ENCODE results near the gene PARD6B. TPM values are rescaled to one million over a fixed set of nuclear protein-coding genes. Genes with fewer than 3 reads are reported as not detected.

The PARD6B gene
- total and polyA plus RNA-seq, 2 of the 13 experiments (the other 11 are each of a cell fraction or from before 2014, with no cell fraction given), result 6.9 to 22.2 TPM

- TF ChIP-seq, protein P1, sequence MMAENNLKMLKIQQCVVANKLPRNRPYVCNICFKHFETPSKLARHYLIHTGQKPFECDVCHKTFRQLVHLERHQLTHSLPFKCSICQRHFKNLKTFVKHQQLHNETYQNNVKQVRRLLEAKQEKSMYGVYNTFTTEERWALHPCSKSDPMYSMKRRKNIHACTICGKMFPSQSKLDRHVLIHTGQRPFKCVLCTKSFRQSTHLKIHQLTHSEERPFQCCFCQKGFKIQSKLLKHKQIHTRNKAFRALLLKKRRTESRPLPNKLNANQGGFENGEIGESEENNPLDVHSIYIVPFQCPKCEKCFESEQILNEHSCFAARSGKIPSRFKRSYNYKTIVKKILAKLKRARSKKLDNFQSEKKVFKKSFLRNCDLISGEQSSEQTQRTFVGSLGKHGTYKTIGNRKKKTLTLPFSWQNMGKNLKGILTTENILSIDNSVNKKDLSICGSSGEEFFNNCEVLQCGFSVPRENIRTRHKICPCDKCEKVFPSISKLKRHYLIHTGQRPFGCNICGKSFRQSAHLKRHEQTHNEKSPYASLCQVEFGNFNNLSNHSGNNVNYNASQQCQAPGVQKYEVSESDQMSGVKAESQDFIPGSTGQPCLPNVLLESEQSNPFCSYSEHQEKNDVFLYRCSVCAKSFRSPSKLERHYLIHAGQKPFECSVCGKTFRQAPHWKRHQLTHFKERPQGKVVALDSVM (CRISPR knock-in tag; IDR thresholded peaks at IDR 0.05), result no peak
- TF ChIP-seq NCOA5 (CRISPR knock-in tag; IDR thresholded peaks at IDR 0.05), result no peak
- TF ChIP-seq ZNF292 (CRISPR knock-in tag; IDR thresholded peaks at IDR 0.05; ENCODE audit: borderline replicate concordance, low read depth), result no peak
- TF ChIP-seq JUND (CRISPR knock-in tag; IDR thresholded peaks at IDR 0.05), result peak; percentile 37
- TF ChIP-seq, protein P2, sequence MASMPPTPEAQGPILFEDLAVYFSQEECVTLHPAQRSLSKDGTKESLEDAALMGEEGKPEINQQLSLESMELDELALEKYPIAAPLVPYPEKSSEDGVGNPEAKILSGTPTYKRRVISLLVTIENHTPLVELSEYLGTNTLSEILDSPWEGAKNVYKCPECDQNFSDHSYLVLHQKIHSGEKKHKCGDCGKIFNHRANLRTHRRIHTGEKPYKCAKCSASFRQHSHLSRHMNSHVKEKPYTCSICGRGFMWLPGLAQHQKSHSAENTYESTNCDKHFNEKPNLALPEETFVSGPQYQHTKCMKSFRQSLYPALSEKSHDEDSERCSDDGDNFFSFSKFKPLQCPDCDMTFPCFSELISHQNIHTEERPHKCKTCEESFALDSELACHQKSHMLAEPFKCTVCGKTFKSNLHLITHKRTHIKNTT (CRISPR knock-in tag; IDR thresholded peaks at IDR 0.05), result no peak
- TF ChIP-seq BHLHE40 (IDR thresholded peaks at IDR 0.05; ENCODE audit: low read length), result no peak
- 0 out of 2 replicates have a peak, but pooled peaks have one; percentile 59 for TF ChIP-seq ZNF724P (CRISPR knock-in tag; IDR thresholded peaks at IDR 0.05; ENCODE audit: borderline replicate concordance)
- TF ChIP-seq ZNF7 (CRISPR knock-in tag; IDR thresholded peaks at IDR 0.05), result no peak
- TF ChIP-seq, protein P3, sequence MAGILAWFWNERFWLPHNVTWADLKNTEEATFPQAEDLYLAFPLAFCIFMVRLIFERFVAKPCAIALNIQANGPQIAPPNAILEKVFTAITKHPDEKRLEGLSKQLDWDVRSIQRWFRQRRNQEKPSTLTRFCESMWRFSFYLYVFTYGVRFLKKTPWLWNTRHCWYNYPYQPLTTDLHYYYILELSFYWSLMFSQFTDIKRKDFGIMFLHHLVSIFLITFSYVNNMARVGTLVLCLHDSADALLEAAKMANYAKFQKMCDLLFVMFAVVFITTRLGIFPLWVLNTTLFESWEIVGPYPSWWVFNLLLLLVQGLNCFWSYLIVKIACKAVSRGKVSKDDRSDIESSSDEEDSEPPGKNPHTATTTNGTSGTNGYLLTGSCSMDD (CRISPR knock-in tag; IDR thresholded peaks at IDR 0.05), result no peak
- TF ChIP-seq ZNF569 (CRISPR knock-in tag; IDR thresholded peaks at IDR 0.05; ENCODE audit: borderline replicate concordance), result no peak
- TF ChIP-seq, protein P4, sequence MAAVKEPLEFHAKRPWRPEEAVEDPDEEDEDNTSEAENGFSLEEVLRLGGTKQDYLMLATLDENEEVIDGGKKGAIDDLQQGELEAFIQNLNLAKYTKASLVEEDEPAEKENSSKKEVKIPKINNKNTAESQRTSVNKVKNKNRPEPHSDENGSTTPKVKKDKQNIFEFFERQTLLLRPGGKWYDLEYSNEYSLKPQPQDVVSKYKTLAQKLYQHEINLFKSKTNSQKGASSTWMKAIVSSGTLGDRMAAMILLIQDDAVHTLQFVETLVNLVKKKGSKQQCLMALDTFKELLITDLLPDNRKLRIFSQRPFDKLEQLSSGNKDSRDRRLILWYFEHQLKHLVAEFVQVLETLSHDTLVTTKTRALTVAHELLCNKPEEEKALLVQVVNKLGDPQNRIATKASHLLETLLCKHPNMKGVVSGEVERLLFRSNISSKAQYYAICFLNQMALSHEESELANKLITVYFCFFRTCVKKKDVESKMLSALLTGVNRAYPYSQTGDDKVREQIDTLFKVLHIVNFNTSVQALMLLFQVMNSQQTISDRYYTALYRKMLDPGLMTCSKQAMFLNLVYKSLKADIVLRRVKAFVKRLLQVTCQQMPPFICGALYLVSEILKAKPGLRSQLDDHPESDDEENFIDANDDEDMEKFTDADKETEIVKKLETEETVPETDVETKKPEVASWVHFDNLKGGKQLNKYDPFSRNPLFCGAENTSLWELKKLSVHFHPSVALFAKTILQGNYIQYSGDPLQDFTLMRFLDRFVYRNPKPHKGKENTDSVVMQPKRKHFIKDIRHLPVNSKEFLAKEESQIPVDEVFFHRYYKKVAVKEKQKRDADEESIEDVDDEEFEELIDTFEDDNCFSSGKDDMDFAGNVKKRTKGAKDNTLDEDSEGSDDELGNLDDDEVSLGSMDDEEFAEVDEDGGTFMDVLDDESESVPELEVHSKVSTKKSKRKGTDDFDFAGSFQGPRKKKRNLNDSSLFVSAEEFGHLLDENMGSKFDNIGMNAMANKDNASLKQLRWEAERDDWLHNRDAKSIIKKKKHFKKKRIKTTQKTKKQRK (IDR thresholded peaks at IDR 0.05; ENCODE audit: low read length), result no peak
- TF ChIP-seq ZBTB38 (CRISPR knock-in tag; IDR thresholded peaks at IDR 0.05), result no peak
- TF ChIP-seq, protein P5, sequence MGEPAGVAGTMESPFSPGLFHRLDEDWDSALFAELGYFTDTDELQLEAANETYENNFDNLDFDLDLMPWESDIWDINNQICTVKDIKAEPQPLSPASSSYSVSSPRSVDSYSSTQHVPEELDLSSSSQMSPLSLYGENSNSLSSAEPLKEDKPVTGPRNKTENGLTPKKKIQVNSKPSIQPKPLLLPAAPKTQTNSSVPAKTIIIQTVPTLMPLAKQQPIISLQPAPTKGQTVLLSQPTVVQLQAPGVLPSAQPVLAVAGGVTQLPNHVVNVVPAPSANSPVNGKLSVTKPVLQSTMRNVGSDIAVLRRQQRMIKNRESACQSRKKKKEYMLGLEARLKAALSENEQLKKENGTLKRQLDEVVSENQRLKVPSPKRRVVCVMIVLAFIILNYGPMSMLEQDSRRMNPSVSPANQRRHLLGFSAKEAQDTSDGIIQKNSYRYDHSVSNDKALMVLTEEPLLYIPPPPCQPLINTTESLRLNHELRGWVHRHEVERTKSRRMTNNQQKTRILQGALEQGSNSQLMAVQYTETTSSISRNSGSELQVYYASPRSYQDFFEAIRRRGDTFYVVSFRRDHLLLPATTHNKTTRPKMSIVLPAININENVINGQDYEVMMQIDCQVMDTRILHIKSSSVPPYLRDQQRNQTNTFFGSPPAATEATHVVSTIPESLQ (CRISPR knock-in tag; conservative IDR thresholded peaks at IDR 0.05), result no peak
- TF ChIP-seq TEF (CRISPR knock-in tag; IDR thresholded peaks at IDR 0.05), result no peak
- TF ChIP-seq HMG20A (CRISPR knock-in tag; IDR thresholded peaks at IDR 0.05; ENCODE audit: borderline replicate concordance), result no peak
- TF ChIP-seq FLYWCH1 (CRISPR knock-in tag; IDR thresholded peaks at IDR 0.05), result no peak
- no peak for TF ChIP-seq FOXC1 (CRISPR knock-in tag; IDR thresholded peaks at IDR 0.05; ENCODE audit: borderline replicate concordance)
- no peak for TF ChIP-seq ZNF205 (CRISPR knock-in tag; IDR thresholded peaks at IDR 0.05)
- no peak; the same call in 1 of the 2 replicates for TF ChIP-seq ZNF232 (CRISPR knock-in tag; IDR thresholded peaks at IDR 0.05; ENCODE audit: borderline replicate concordance)
Observed at GRCh38 chr20:50728981-50729874, 2.2 kb upstream of the PARD6B start (continued).

Measured in HepG2 (cell line).